ENCODE results near the gene ASB15. TPM values are rescaled to one million over a fixed set of nuclear protein-coding genes. Genes with fewer than 3 reads are reported as not detected.
"Not testable (repeated sequence)": the region's sequence is repeated elsewhere in the genome, so short reads cannot be mapped to it uniquely, and the experiment has no call there.

The ASB15 gene
- total RNA-seq, 1 experiment from 2014 or later = not detected

DNA sequence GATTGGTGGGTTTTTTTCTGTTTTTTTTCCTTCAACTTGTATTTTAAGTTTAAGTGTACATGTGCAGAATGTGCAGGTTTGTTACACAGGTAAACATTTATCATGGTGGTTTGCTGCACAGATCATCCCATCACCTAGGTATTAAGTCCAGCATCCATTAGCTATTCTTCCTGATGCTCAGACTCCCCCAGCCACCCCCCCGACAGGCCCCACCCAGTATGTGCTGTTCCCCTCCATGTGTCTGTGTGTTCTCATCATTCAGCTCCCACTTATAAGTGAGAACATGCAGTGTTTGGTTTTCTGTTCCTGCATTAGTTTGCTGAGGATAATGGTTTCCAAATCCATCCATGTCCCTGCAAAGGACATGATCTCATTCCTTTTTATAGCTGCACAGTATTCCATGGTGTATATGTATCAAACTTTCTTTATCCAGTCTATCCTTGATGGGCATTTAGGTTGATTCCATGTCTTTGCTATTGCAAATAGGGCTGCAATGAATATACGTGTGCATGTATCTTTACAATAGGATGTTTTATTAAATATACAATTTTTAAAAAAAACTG, 32.5 kb downstream of the ASB15 start:
- DNase-seq (ENCODE audit: extremely low read depth, low read depth) = not testable (repeated sequence)

DNA sequence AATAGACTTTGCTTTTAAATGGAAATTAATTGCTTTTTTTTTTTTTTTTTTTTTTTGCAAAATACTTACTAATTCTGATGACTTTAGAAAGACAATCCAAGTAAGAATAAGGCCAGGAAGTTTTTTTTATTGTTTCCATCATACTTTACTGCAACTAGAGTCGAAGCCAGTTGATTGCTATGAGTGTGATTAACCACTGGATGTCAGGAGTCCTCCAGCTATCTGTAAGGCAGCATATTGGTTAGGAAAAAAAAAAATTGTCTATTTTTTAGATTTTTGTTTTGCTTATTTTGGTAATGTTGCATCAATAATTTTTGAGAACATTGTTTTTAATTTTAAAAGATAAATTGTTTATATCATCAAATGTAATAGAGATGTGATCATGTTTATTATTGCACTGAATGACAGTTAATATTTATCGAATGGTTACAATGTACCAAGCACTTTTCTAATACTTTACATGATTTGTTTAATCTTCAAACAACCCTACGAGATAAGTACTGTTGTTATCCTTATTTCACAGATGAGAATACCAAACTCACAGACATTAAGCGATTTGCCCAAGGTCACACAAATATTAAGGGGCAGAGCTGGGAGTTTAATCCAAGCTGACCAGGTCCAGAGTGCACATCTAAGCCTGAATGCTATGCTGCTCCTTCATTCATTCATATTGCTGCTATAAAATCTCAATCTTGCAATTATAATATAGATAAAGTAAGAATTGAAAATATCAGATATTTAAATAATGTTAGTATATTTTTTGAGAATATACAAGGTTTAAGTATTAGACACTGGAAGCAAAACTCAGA, 34.1 kb downstream of the ASB15 start:
- DNase-seq (ENCODE audit: extremely low read depth, low read depth) = peak; percentile 27

DNA sequence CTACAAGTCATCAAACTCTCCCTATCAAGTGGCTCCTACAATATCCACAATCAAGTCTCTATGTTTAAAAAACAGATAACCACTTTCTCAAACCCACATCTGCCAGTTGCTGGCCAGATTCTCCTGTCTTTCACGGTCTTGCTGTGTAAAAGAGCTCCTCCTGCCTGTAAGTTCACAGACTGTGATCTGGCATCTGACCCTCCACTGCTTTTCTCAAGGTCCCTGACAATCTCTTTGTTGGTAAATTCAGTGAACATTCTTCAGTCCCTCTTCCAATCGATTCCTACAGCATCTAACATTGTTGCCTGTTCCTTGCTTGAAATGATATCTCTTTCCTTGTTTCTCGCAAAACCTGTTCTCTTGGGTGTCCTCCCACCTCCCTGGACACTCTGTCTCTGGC, 35.6 kb downstream of the ASB15 start:
- DNase-seq (ENCODE audit: extremely low read depth, low read depth) = no peak

DNA sequence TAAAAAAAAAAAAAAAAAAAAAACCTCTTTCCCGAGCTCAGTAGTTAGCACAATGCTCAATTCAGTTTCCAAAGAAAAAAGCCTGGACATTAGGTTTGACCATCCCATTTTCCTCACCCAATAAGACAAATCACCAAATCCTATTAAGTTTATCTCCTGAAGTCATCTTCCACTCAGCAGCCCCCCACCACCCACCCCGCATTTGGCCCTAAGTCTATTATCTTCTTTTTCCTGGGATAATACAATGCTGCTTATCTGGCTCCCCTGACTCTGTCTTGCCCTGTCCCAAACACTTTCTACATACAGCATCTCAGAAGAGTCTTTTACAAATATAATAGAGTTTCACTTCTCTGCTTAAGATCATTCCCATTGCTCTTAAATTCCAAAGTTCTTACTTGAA, 36.3 kb downstream of the ASB15 start:
- no peak for DNase-seq (ENCODE audit: extremely low read depth, low read depth)

DNA sequence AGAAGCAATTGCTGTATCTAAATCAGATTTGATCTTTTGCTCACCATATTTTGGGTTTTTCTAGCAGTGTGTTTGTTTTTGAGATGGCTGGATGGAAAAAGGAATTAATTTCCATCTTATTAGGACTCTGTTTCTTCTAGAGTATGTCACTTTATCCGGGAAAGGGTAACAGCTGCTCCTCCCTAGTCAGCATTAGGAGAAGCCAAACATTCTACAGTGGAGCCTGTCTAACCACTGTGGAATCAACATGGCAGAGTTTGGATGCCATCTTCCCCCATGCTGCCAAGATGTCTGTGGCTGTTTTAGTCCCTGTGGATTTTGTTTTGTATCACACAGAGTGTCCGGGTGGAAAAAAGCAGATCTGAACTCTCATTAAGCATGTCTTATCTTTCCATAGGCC, 38.0 kb downstream of the ASB15 start:
- no peak for DNase-seq (ENCODE audit: extremely low read depth, low read depth)

DNA sequence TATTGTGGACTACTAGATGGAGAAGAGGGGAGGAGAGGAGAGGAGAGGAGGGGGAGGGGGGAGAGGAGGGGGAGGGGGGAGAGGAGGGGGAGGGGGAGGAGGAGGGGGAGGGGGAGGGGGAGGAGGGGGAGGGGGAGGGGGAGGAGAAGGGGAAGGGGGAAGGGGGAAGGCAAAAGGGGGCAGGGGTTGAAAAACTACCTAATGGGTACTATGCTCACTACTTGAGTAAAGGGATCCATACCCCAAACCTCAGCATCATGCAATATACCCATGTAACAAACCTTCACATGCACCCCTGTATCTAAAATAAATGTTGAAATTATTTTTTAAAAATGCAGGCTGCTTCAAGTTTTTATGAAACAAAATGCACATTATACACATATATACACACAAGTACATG, 39.0 kb downstream of the ASB15 start:
- no peak for DNase-seq (ENCODE audit: extremely low read depth, low read depth)

GRCh38 chr7:123641901-123642300, 40.3 kb downstream of the ASB15 start:
- no peak for DNase-seq (ENCODE audit: extremely low read depth, low read depth)

GRCh38 chr7:123643495-123644441, 42.1 kb downstream of the ASB15 start:
- peak; percentile 7 for DNase-seq (ENCODE audit: extremely low read depth, low read depth)

GRCh38 chr7:123645516-123645915, 43.9 kb downstream of the ASB15 start:
- DNase-seq (ENCODE audit: extremely low read depth, low read depth) = no peak

DNA sequence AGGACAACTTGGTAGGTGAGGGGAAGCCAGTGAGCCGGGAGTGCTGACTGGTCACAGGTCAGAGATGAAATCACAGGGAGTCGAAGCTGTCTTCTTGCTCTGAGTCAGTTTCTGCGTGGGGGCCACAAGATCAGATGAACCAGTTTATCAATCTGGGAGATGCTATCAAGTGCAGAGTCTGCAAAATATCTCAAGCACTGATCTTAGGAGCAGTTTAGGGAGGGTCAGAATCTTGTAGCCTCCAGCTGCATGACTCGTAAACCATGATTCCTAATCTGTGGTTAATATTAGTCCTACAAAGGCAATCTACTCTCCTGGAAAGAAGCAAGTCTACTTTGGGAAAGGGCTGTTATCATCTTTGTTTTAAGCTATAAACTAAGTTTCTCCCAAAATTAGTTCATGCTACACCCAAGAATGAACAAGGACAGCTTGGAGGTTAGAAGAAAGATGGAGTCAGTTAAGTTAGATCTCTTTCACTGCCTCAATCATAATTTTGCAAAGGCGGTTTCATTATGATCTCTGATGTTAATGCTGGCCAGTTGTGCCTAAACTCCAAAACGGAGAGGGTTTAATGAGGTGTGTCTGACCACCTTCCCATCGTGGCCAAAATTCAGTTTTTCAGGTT, 45.6 kb downstream of the ASB15 start:
- no peak for DNase-seq (ENCODE audit: extremely low read depth, low read depth)

DNA sequence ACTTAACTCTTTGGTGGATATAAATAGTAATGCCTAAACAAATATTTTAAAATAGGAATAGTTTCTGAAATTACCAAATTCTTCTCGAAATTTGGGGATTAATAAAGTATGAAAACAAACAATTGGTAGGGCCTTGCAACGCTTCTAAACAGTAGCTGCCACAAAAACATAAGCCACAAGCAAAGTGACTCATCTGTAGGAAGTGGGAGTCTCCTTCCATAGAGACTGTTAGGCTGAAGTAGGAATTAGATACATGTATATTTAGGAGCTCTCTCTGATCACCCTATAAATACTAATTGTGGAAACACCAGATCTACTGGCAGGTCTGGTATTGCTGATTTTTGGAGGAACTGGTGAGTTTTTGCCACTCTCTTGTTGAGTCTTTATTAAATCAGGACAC, 48.3 kb downstream of the ASB15 start:
- no peak for DNase-seq (ENCODE audit: extremely low read depth, low read depth)

GRCh38 chr7:123650595-123650994, 49.0 kb downstream of the ASB15 start:
- no peak for DNase-seq (ENCODE audit: extremely low read depth, low read depth)

- no peak for DNase-seq (ENCODE audit: extremely low read depth, low read depth)
These were observed 50.8 kb downstream of the ASB15 start for GRCh38 chr7:123652406-123652805.

- DNase-seq (ENCODE audit: extremely low read depth, low read depth) = no peak
These were observed 51.5 kb downstream of the ASB15 start for GRCh38 chr7:123653162-123653561.

- DNase-seq (ENCODE audit: extremely low read depth, low read depth) = no peak
These were observed 54.0 kb downstream of the ASB15 start, which contains the start of gene LMOD2 for GRCh38 chr7:123655614-123656013. Gene LMOD2 (plus strand): TSS chr7:123655866. CDS start chr7:123655964, 98 bp downstream.

GRCh38 chr7:123656544-123657303, 55.1 kb downstream of the ASB15 start:
- no peak for DNase-seq (ENCODE audit: extremely low read depth, low read depth)

GRCh38 chr7:123657304-123657685, 55.7 kb downstream of the ASB15 start:
- no peak for DNase-seq (ENCODE audit: extremely low read depth, low read depth)

DNA sequence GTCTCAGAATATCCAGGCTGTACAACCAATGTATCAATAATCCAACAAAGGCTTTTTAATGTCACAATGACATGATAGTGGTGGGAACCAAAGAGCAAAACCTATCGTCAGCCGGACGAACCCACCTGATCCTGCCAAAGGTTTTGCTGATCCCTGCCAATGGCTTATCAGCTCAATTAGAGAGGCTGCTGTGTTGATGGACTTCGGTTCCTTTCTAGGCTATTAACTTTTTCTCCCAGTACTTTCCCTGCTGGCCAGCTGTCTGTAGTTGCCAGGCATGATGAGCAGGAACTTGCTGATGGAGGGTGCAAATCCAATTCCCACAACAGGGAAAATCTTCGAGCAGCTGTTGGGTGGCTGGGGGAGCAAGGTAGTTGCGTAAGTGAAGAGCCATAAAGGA, 56.4 kb downstream of the ASB15 start:
- no peak for DNase-seq (ENCODE audit: extremely low read depth, low read depth)

DNA sequence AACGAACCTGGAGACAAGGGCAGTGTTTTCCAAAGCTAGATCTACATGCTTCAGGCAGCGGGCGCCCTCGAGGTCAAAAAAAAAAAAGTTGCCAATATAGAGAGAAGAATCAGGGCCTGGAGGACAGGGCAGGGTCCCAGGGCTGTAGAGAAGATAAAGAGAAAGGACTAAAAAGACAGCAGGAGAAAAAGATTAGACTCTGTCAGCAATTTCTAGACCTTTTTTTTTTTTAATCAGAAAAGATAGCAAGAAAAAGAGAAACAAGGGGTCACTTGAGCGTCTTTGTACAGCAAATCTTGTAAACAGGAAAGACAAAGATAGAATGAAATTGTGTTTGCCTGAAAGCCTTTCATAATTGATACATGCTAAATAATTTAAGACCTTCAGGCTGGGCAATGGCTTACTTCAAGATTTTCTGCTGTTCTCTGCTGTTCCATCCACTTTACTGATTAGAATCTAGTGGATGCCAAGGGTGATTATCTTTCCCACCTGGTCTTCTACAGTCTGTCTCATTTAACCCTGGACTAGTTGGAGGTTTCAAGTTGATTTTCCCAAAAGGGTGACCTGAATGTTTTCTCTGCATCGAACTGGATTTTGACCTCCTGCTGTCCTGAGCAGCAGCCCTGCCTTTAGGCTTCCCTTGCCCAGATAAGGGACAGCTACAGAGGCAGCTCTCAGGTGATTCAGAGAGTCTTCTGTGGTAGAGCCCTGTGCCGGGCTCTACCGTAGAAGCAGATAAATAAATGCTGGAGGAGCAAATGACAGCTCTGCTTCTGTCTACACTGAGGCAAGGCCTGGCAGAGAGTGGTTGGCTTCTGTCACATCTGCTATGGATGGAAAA, 59.1 kb downstream of the ASB15 start:
- no peak for DNase-seq (ENCODE audit: extremely low read depth, low read depth)
